Ascending aorta (tissue), 2 donors: ENCODE data around the gene PROB1. TPM values are rescaled to one million over a fixed set of nuclear protein-coding genes. Genes with fewer than 3 reads are reported as not detected.
"Not testable (repeated sequence)": the region's sequence is repeated elsewhere in the genome, so short reads cannot be mapped to it uniquely, and the experiment has no call there.

Source experiments
- DNase-seq, 2 donors: peaks; one replicate each; pipeline ENCODE4 v3.0.0-alpha.2; 2019; ENCODE audit warnings: low spot score in 2 of 2
- H3K27ac ChIP-seq, 2 donors: fragments of 200-600 bp; sonication (generic); one replicate each; pipeline ENCODE4 v1.5.1; 2016 to 2017; ENCODE audit warnings: mild to moderate bottlenecking in 1 of 2
- H3K27me3 ChIP-seq: fragments of 200-600 bp; sonication (generic); one replicate; pipeline ENCODE4 v1.5.1; 2017
- H3K36me3 ChIP-seq, 2 donors: fragments of 200-600 bp; sonication (generic); one replicate each; pipeline ENCODE4 v1.5.1; 2016
- H3K4me1 ChIP-seq, 2 donors: fragments of 200-600 bp; sonication (generic); one replicate each; pipeline ENCODE4 v1.5.1; 2016 to 2017; ENCODE audit warnings: mild to moderate bottlenecking in 1 of 2
- H3K4me3 ChIP-seq, 2 donors: fragments of 200-600 bp; sonication (generic); one replicate each; pipeline ENCODE4 v1.5.1; 2016 to 2017; ENCODE audit warnings: mild to moderate bottlenecking in 1 of 2
- H3K9me3 ChIP-seq, 2 donors: fragments of 200-600 bp; sonication (generic); one replicate each; pipeline ENCODE4 v1.5.1; 2016
- CTCF ChIP-seq, 3 experiments: fragments of 200-600 bp in 2 of 3; fragments of 450-650 bp in 1 of 3; sonication (generic) in 2 of 3; IDR thresholded peaks; one replicate each; pipeline ENCODE4 v1.5.1; 2016 to 2019; ENCODE audit warnings: antibody characterized with exemption in 3 of 3, mild to moderate bottlenecking in 1 of 3, moderate library complexity in 1 of 3
- intact Hi-C: fragments of 100-400 bp; cut with DNase I; formaldehyde crosslinking; loops from one replicate; pipeline ENCODE4 v1.15.1; 2023
- total RNA-seq: library from RNA; depleted of rRNA; stranded (reverse); fragments of >200 nt; gene quantifications from one replicate; pipeline ENCODE4 v1.1.0, GENCODE V29; 2016

The PROB1 gene, protein sequence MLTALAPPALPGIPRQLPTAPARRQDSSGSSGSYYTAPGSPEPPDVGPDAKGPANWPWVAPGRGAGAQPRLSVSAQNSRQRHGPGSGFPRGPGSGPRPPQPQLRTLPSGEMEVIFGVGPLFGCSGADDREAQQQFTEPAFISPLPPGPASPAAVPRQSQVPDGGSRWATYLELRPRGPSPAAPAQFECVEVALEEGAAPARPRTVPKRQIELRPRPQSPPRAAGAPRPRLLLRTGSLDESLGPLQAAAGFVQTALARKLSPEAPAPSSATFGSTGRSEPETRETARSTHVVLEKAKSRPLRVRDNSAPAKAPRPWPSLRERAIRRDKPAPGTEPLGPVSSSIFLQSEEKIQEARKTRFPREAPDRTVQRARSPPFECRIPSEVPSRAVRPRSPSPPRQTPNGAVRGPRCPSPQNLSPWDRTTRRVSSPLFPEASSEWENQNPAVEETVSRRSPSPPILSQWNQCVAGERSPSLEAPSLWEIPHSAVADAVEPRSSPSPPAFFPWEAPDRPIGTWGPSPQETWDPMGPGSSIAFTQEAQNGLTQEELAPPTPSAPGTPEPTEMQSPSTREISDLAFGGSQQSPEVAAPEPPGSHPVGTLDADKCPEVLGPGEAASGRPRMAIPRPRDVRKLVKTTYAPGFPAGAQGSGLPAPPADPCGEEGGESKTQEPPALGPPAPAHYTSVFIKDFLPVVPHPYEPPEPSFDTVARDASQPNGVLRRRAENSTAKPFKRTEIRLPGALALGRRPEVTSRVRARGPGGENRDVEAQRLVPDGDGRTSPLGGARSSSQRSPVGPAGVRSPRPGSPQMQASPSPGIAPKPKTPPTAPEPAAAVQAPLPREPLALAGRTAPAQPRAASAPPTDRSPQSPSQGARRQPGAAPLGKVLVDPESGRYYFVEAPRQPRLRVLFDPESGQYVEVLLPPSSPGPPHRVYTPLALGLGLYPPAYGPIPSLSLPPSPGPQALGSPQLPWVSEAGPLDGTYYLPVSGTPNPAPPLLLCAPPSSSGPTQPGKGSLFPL
- total RNA-seq: 4.3 TPM

DNA sequence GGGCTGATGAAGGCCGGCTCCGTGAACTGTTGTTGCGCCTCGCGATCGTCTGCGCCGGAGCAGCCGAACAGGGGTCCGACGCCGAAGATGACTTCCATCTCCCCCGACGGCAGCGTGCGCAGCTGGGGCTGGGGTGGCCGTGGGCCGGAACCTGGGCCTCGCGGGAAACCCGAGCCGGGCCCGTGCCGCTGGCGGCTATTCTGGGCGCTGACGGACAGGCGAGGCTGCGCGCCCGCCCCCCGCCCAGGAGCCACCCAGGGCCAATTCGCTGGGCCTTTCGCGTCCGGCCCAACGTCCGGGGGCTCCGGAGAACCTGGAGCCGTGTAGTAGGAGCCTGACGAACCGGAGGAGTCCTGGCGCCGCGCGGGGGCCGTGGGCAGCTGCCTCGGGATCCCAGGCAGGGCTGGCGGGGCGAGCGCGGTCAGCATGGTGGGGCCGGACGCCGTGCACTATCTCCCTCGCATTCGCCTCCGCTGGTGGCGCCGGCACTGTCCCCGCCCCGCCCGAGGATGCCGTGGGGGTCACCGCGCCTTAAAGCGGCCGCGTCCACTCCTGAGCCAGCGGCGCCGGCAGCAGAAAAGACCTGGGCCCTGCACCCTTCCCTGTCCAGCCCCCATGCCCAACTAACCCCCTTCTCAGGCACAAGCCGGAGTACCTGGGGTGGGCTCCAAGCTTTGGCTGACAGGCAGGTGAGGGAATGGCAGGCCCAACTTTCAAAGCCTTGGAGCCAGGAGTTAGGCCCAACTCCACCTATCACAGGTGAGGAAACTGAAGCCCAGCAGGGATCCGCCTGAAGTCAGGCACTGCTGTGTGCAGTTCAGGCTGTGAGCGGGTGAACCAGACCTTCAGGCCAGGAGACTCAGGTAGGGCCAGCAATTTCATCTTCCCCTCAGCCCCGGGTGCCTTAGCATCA lies at the start of gene PROB1:
TSS of gene PROB1 (minus strand) at position 451 of the 913 bp plus-strand sequence. CDS start at position 428, 23 bp downstream.
- Histone ChIP-seq H3K4me1 (peaks cover 0 to 26% of the 10 kb centered on the region in 2 donors), H3K27ac (peak within 1 kb of the TSS in 1 of 2 donors; percentile 9), H3K36me3 (no peaks in the 10 kb centered on the region), H3K4me3 (peak within 1 kb of the TSS; percentile 59 to 65), H3K27me3 (no peaks in the 10 kb centered on the region), H3K9me3 (no peaks in the 10 kb centered on the region)
- TF ChIP-seq CTCF (IDR thresholded peaks at IDR 0.05): no peak
- no peak for DNase-seq
- intact Hi-C loops: loop anchor here (1.0 kb wide), 1 partner anchor 22 kb away; no protein-coding TSS in a partner anchor

GRCh38 chr5:139443831-139444453 lies 49.0 kb upstream of the PROB1 start:
- Histone ChIP-seq H3K27ac (no peak overlapping the region), H3K9me3 (no peaks in the 10 kb centered on the region), H3K36me3 (no peaks in the 10 kb centered on the region), H3K4me3 (no peak overlapping the region), H3K4me1 (peaks cover 0 to 5% of the 10 kb centered on the region in 2 donors), H3K27me3 (no peaks in the 10 kb centered on the region)
- no peak for DNase-seq
- no peak for TF ChIP-seq CTCF (IDR thresholded peaks at IDR 0.05)
- intact Hi-C loops: no loop called here

DNA sequence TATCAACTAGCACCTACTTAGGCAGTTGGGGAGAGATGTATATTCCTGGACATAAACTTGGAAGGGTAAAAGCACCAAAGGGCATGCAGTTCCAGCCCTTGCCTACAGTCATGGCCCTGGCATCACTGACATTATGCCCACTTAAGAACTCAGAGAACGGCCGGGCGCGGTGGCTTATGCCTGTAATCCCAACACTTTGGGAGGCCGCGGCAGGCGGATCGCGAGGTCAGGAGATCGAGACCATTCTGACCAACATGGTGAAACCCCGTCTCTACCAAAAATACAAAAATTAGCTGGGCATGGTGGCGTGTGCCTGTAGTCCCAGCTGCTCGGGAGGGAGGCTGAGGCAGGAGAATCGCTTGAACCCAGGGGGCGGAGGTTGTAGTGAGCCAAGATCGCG lies 45.5 kb upstream of the PROB1 start:
- H3K4me1 ChIP-seq, DNase-seq, H3K36me3 ChIP-seq, intact Hi-C loops, H3K4me3 ChIP-seq, H3K27me3 ChIP-seq, H3K27ac ChIP-seq, H3K9me3 ChIP-seq: not testable (repeated sequence)

DNA sequence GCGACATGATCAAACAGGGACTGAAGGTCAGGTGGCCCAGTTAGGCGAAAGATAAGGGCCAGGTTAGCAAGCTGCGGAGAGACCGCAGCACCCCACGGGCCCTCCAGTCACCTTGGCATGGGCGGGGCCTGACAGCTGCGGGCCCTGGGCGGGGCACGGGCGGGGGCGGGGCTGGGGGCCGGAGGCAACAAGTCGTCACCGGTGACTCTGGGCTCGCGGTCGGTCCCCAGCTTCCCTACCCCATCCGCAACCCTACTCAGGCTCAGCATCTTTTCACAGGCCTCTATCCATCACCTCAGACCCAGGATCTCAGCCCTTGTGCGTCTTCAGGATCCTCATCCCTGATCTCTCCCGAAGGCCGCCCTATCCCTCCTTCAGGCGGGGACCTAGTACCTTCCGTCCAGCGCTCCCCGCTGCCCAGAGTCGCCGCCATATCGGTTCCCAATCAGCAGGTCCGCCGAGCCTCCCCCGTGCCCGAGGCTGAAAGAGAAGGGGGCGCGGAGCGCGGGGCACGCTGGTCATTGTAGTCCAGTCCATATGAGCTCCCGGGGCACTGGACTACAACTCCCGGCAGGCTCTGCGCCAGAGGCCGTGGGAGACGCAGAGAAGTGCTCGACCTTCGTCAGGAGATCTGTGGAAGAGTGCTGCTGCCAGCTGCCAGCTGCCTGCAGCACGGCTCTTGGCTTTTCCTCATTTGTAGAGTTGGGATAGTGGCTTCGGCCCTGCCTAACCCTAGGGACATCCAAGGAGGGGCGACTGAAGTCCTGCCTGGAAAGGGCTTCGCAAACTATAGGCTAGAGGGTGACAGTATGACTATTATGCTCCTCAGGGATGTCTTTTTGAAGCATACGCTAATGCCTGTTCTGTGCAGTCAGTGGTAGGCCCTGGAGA lies 44.4 kb upstream of the PROB1 start, which contains the start of gene DNAJC18:
TSS of gene DNAJC18 (minus strand) at position 513 of the 891 bp plus-strand sequence. CDS start at position 433, 80 bp downstream.
- H3K9me3 ChIP-seq: no peaks in the 10 kb centered on the region
- peaks cover 5 to 9% of the 10 kb centered on the region in 2 donors for H3K4me1 ChIP-seq
- H3K36me3 ChIP-seq: peaks cover 0 to 6% of the 10 kb centered on the region in 2 donors
- DNase-seq: peak; percentile 83 to 98
- intact Hi-C loops: loop anchor here (1.0 to 5.0 kb wide), 4 partner anchors 34 to 123 kb away; partner anchors contain the start of genes SPATA24, STING1 and UBE2D2
- H3K27me3 ChIP-seq: no peaks in the 10 kb centered on the region
- peak within 1 kb of the TSS; percentile 69 to 74 for H3K4me3 ChIP-seq
- TF ChIP-seq CTCF (IDR thresholded peaks at IDR 0.05): no peak
- H3K27ac ChIP-seq: peak within 1 kb of the TSS; percentile 90 to 94
